ENCODE results near the gene FCAR.
"Not testable (repeated sequence)": the region's sequence is repeated elsewhere in the genome, so short reads cannot be mapped to it uniquely, and the experiment has no call there.

DNA sequence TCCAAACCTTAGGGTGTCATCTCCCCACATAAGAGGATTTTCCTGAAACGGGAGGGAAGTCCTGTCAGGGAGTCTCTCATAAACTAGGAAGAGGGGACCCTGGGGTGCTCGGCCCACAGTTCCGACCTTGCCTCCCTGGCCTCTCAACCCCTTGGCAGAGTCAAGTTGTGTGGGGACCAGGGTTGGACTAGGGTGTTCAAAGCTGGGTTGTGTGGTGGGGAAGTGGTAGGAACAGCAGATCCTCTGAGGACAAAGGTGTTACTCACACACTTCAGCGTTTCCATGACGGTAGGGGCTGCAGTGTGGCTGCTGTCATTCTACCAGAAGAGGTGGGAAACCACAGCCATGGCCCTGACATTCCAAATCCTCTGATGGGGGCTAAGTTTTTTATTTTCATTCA lies 38.9 kb upstream of the FCAR start:
- TF ChIP-seq, protein P1, sequence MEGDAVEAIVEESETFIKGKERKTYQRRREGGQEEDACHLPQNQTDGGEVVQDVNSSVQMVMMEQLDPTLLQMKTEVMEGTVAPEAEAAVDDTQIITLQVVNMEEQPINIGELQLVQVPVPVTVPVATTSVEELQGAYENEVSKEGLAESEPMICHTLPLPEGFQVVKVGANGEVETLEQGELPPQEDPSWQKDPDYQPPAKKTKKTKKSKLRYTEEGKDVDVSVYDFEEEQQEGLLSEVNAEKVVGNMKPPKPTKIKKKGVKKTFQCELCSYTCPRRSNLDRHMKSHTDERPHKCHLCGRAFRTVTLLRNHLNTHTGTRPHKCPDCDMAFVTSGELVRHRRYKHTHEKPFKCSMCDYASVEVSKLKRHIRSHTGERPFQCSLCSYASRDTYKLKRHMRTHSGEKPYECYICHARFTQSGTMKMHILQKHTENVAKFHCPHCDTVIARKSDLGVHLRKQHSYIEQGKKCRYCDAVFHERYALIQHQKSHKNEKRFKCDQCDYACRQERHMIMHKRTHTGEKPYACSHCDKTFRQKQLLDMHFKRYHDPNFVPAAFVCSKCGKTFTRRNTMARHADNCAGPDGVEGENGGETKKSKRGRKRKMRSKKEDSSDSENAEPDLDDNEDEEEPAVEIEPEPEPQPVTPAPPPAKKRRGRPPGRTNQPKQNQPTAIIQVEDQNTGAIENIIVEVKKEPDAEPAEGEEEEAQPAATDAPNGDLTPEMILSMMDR (conservative IDR thresholded peaks at IDR 0.05; ENCODE audit: low read depth, low read length), result not testable (repeated sequence)
- not testable (repeated sequence) for TF ChIP-seq EZH2phosphoT487 (IDR thresholded peaks at IDR 0.05; ENCODE audit: borderline replicate concordance, low read length)

Measured in PC-3 (cell line).